ENCODE measurements around the gene RFX7. TPM values are rescaled to one million over a fixed set of nuclear protein-coding genes. Genes with fewer than 3 reads are reported as not detected.

The RFX7 gene
- total RNA-seq, 2 donors from 2014 or later = 10.6 to 15.4 TPM

DNA sequence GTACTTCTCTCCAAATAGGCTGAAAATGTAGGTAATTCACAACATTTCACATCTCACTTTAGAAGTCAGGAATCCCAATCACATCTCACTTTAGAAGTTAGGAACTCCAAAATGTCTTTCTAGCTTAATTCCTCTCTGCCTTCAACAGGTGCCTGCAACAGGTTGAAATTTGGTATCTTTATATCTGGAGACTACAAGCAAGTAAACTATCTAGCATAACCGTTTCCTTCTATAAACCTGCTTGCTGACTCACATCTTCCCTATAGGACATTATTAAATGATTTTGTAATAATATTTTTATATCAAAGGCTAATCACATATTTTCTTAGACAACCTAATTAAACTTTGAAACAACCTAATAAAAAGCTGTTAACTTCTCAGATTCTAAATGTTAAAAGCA, 18.2 kb downstream of the RFX7 start:
- intact Hi-C loops (cut with DNase I) = no loop called here
- DNase-seq = no peak
- Histone ChIP-seq H3K4me3 (no peak overlapping the region), H3K27me3 (no peaks in the 10 kb centered on the region), H3K4me1 (no peaks in the 10 kb centered on the region), H3K9me3 (no peaks in the 10 kb centered on the region), H3K27ac (no peak overlapping the region), H3K36me3 (no peaks in the 10 kb centered on the region), H3K9ac (ENCODE audit: low read depth in 2 of 2, low read length in 2 of 2) (no peak overlapping the region)
- TF ChIP-seq, protein P1, sequence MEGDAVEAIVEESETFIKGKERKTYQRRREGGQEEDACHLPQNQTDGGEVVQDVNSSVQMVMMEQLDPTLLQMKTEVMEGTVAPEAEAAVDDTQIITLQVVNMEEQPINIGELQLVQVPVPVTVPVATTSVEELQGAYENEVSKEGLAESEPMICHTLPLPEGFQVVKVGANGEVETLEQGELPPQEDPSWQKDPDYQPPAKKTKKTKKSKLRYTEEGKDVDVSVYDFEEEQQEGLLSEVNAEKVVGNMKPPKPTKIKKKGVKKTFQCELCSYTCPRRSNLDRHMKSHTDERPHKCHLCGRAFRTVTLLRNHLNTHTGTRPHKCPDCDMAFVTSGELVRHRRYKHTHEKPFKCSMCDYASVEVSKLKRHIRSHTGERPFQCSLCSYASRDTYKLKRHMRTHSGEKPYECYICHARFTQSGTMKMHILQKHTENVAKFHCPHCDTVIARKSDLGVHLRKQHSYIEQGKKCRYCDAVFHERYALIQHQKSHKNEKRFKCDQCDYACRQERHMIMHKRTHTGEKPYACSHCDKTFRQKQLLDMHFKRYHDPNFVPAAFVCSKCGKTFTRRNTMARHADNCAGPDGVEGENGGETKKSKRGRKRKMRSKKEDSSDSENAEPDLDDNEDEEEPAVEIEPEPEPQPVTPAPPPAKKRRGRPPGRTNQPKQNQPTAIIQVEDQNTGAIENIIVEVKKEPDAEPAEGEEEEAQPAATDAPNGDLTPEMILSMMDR (IDR thresholded peaks at IDR 0.05) = no peak

GRCh38 chr15:56222302-56222701, 21.4 kb downstream of the RFX7 start:
- no peaks in the 10 kb centered on the region for H3K27me3 ChIP-seq
- no peaks in the 10 kb centered on the region for H3K36me3 ChIP-seq
- no peaks in the 10 kb centered on the region for H3K9me3 ChIP-seq
- no peaks in the 10 kb centered on the region for H3K4me1 ChIP-seq
- no peak overlapping the region for H3K4me3 ChIP-seq
- H3K27ac ChIP-seq = no peak overlapping the region
- DNase-seq = no peak
- intact Hi-C loops (cut with DNase I) = no loop called here
- H3K9ac ChIP-seq (ENCODE audit: low read depth in 2 of 2, low read length in 2 of 2) = no peak overlapping the region
- TF ChIP-seq, protein P1 (IDR thresholded peaks at IDR 0.05) = no peak

- Histone ChIP-seq H3K4me1 (no peaks in the 10 kb centered on the region), H3K27ac (no peak overlapping the region), H3K27me3 (no peaks in the 10 kb centered on the region), H3K36me3 (no peaks in the 10 kb centered on the region), H3K4me3 (no peak overlapping the region), H3K9me3 (no peaks in the 10 kb centered on the region), H3K9ac (ENCODE audit: low read depth in 2 of 2, low read length in 2 of 2) (no peak overlapping the region)
- no peak for DNase-seq
- TF ChIP-seq, protein P1 (IDR thresholded peaks at IDR 0.05) = no peak
- intact Hi-C loops (cut with DNase I) = no loop called here
These were observed 26.3 kb downstream of the RFX7 start for GRCh38 chr15:56217341-56217740.

- Histone ChIP-seq H3K27me3 (no peaks in the 10 kb centered on the region), H3K36me3 (no peaks in the 10 kb centered on the region), H3K9me3 (no peaks in the 10 kb centered on the region), H3K4me3 (no peak overlapping the region), H3K4me1 (no peaks in the 10 kb centered on the region), H3K27ac (no peak overlapping the region), H3K9ac (ENCODE audit: low read depth in 2 of 2, low read length in 2 of 2) (no peak overlapping the region)
- no peak for DNase-seq
- intact Hi-C loops (cut with DNase I) = no loop called here
- TF ChIP-seq, protein P1 (IDR thresholded peaks at IDR 0.05) = no peak
These were observed 27.9 kb downstream of the RFX7 start for GRCh38 chr15:56215769-56216168.

- no peaks in the 10 kb centered on the region for H3K4me1 ChIP-seq
- no peaks in the 10 kb centered on the region for H3K27me3 ChIP-seq
- H3K27ac ChIP-seq = no peak overlapping the region
- no peak overlapping the region for H3K9ac ChIP-seq (ENCODE audit: low read depth in 2 of 2, low read length in 2 of 2)
- H3K9me3 ChIP-seq = no peaks in the 10 kb centered on the region
- TF ChIP-seq, protein P1 (IDR thresholded peaks at IDR 0.05) = no peak
- H3K4me3 ChIP-seq = no peak overlapping the region
- H3K36me3 ChIP-seq = no peaks in the 10 kb centered on the region
- intact Hi-C loops (cut with DNase I) = no loop called here
- DNase-seq = no peak
These were observed 31.6 kb downstream of the RFX7 start for GRCh38 chr15:56211960-56212550.

Measured in colonic mucosa (tissue), 4 donors.